K562 (cell line): ENCODE results near the gene DEPP1. TPM values are rescaled to one million over a fixed set of nuclear protein-coding genes. Genes with fewer than 3 reads are reported as not detected.

Source experiments
- ATAC-seq: fragments of 200-7000 bp; cut with Tn5 transposase; 3 replicates; pipeline ENCODE4 v1.9.1; 2020; ENCODE audit warnings: moderate library complexity
- BruUV-seq: library from RNA; stranded (reverse); fragments of 400-500 nt; replicated peaks from 2 replicates; lab custom pipeline; 2021; lab: Mats Ljungman, UMichigan
- CTCF ChIA-PET: fragments of 300-600 bp; formaldehyde crosslinking; extraction: SDS; loops from one replicate; lab custom pipeline; 2021; ENCODE audit warnings: low intra/inter-chr PET ratio; lab: Yijun Ruan, JAX
- POLR2A ChIA-PET: fragments of 300-600, 350-650 bp; sonication (Branson Sonifier 250); formaldehyde crosslinking; extraction: SDS; loops from one replicate; lab custom pipeline; 2021; ENCODE audit warnings: antibody characterized with exemption, inconsistent platforms; lab: Yijun Ruan, JAX
- DNase-seq, 4 experiments: peaks; one replicate each; pipeline versions ENCODE4 v3.0.0 to v3.0.0-alpha.2; 2011 to 2018; ENCODE audit warnings: low spot score in 3 of 4, mixed read lengths in 3 of 4; ENCODE audit errors: extremely low read depth in 1 of 4
- FAIRE-seq: peaks from 2 replicates; lab custom pipeline; 2011; peaks lifted over from hg19 to GRCh38; lab: Jason Lieb, UNC
- H2AFZ ChIP-seq: 2 replicates; pipeline ENCODE4 v1.6.0; 2011; ENCODE audit warnings: low read depth, low read length, control low read depth, inconsistent platforms
- H3K27ac ChIP-seq: fragments of 200-600 bp; 3 replicates; pipeline ENCODE4 v1.8.0; 2011; ENCODE audit warnings: low read depth, mild to moderate bottlenecking, control low read depth, inconsistent platforms, low read length, moderate library complexity, mixed read lengths; ENCODE audit errors: extremely low read depth
- H3K27me3 ChIP-seq, 2 experiments: fragments of 300-600 bp in 1 of 2; 2 replicates in 1 of 2; 3 replicates in 1 of 2; pipeline versions ENCODE4 v1.6.0 to v1.8.0; 2011; ENCODE audit warnings: inconsistent platforms in 2 of 2, low read length in 2 of 2, mild to moderate bottlenecking in 1 of 2, mixed read lengths in 1 of 2, moderate library complexity in 1 of 2; ENCODE audit not compliant: control insufficient read depth in 2 of 2, insufficient read depth in 2 of 2
- H3K36me3 ChIP-seq: fragments of 300-600 bp; 3 replicates; pipeline ENCODE4 v1.8.0; 2011; ENCODE audit warnings: mild to moderate bottlenecking, low read length, inconsistent platforms; ENCODE audit not compliant: control insufficient read depth, insufficient read depth
- H3K4me1 ChIP-seq, 2 experiments: fragments of 200-600 bp in 1 of 2; replicated peaks in 1 of 2; 2 replicates in 1 of 2; 3 replicates in 1 of 2; pipeline versions ENCODE4 v1.5.1 to v1.8.0; 2011; ENCODE audit warnings: inconsistent platforms in 2 of 2, low read length in 2 of 2, mild to moderate bottlenecking in 1 of 2, mixed read lengths in 1 of 2, moderate library complexity in 1 of 2; ENCODE audit not compliant: control insufficient read depth in 2 of 2, insufficient read depth in 2 of 2
- H3K4me2 ChIP-seq: 2 replicates; pipeline ENCODE4 v1.6.1; 2011; ENCODE audit warnings: low read length, control low read depth, inconsistent platforms, mixed read lengths; ENCODE audit not compliant: insufficient read depth
- H3K4me3 ChIP-seq: fragments of 200-600 bp; sonication (generic), shearing (Covaris generic); 2 replicates; pipeline ENCODE4 v1.5.1; 2016; ENCODE audit warnings: control low read depth, inconsistent platforms
- H3K79me2 ChIP-seq: fragments of 200-600 bp; 3 replicates; pipeline ENCODE4 v1.8.0; 2011; ENCODE audit warnings: low read length, inconsistent platforms; ENCODE audit not compliant: control insufficient read depth, insufficient read depth
- H3K9ac ChIP-seq, 2 experiments: 2 replicates each; pipeline versions ENCODE4 v1.6.0 to v1.6.1; 2011; ENCODE audit warnings: low read depth in 2 of 2, low read length in 2 of 2, control low read depth in 1 of 2, inconsistent platforms in 1 of 2, mild to moderate bottlenecking in 1 of 2, mixed read lengths in 1 of 2; ENCODE audit not compliant: insufficient read depth in 1 of 2
- H3K9me1 ChIP-seq: one replicate; pipeline ENCODE4 v1.6.0; 2011; ENCODE audit warnings: inconsistent platforms, mild to moderate bottlenecking, low read length, moderate library complexity; ENCODE audit not compliant: control insufficient read depth, insufficient read depth
- H3K9me3 ChIP-seq: replicated peaks from 2 replicates; pipeline ENCODE4 v1.5.1; 2011; ENCODE audit warnings: low read depth, low read length, inconsistent platforms; ENCODE audit not compliant: control insufficient read depth, insufficient read depth
- H4K20me1 ChIP-seq: replicated peaks from 2 replicates; pipeline ENCODE4 v1.6.1; 2011; ENCODE audit warnings: low read length, inconsistent platforms, mixed read lengths; ENCODE audit not compliant: control insufficient read depth, insufficient read depth
- CREB1 ChIP-seq, 2 experiments: sonication (generic) in 1 of 2; formaldehyde crosslinking in 1 of 2; IDR thresholded peaks; 2 replicates each; pipeline versions ENCODE4 v1.6.1 to v1.8.0; 2012 to 2022; ENCODE audit warnings: inconsistent platforms in 1 of 2, mild to moderate bottlenecking in 1 of 2, missing genetic modification reagents in 1 of 2, moderate library complexity in 1 of 2
- NCOA6 ChIP-seq: fragments of 450-650 bp; IDR thresholded peaks from 2 replicates; pipeline ENCODE4 v1.6.1; 2017; ENCODE audit warnings: mild to moderate bottlenecking
- REST ChIP-seq, 2 experiments: fragments of 450-650 bp; formaldehyde crosslinking in 1 of 2; IDR thresholded peaks; 2 replicates each; pipeline versions ENCODE4 v1.4.0 to v1.6.1; 2014 to 2020; ENCODE audit warnings: mild to moderate bottlenecking in 2 of 2, borderline replicate concordance in 1 of 2, low read depth in 1 of 2
- WGBS: fragments of 100-300 bp; shearing (Covaris generic); methylation state at CpG from one replicate; pipeline ENCODE4 v1.1.6; 2016; ENCODE audit warnings: low coverage, mixed read lengths; ENCODE audit not compliant: insufficient coverage; ENCODE audit errors: missing lambda C conversion rate; 5-methylcytosine and 5-hydroxymethylcytosine counted together
- in situ Hi-C: fragments of 300-500 bp; cut with MboI; formaldehyde crosslinking; loops from 4 replicates; pipeline ENCODE4 v1.15.0; 2018; ENCODE audit warnings: inconsistent platforms, mixed read lengths
- intact Hi-C: fragments of 100-400 bp; cut with micrococcal nuclease; formaldehyde crosslinking; loops from 2 replicates; pipeline ENCODE4 v1.14.2; 2022
- polyA plus RNA-seq, 8 experiments: library from polyadenylated mRNA; depleted of rRNA in 4 of 8; stranded (reverse) in 5 of 8; unstranded in 3 of 8; fragments of >200 nt; fragmentation: Nextera tagmentation in 2 of 8; fragmentation: Illumina TruSeq in 1 of 8; extraction: Ambion mirVana in 2 of 8; extraction: Trizol in 1 of 8; gene quantifications; 2 replicates each; pipeline versions ENCODE4 v1.2.1 to v1.2.3, GENCODE V29; 2011 to 2014; ENCODE audit warnings: inconsistent platforms in 1 of 8, missing spikeins in 1 of 8
- total RNA-seq, 7 experiments: library from RNA; depleted of rRNA in 6 of 7; stranded (reverse); fragments of >200 nt in 6 of 7; fragmentation: Illumina TruSeq in 2 of 7; extraction: Trizol in 2 of 7; gene quantifications; 2 replicates each; pipeline versions ENCODE4 v1.2.1 to v1.2.3, GENCODE V29; 2011 to 2021; ENCODE audit warnings: low replicate concordance in 1 of 7
- TF ChIP-seq, protein P1 (sequence below): fragments of 200-400 bp; formaldehyde crosslinking; IDR thresholded peaks from 2 replicates; pipeline ENCODE4 v1.6.1; 2017; ENCODE audit warnings: mild to moderate bottlenecking, low read depth, low read length, moderate library complexity
- TF ChIP-seq, protein P2 (sequence below): fragments of 250-450 bp; sonication (Bioruptor Pico); IDR thresholded peaks from 2 replicates; pipeline ENCODE4 v1.4.0; 2020; ENCODE audit warnings: borderline replicate concordance
- TF ChIP-seq, protein P3 (sequence below): fragments of 250-450 bp; sonication (Bioruptor Pico); IDR thresholded peaks from 2 replicates; pipeline ENCODE4 v1.5.0; 2021

DEPP1 gene
- total and polyA plus RNA-seq, 9 of the 15 experiments (the other 6 are each of a cell fraction or from before 2014, with no cell fraction given): 0.04 to 0.54 (median 0.20) TPM; not detected in 1

- no peak for ATAC-seq
- Histone ChIP-seq H3K27me3 (peaks cover 4 to 19% of the 10 kb centered on the region in 2 experiments; a peak in 4 of 5 replicates), H3K79me2 (no peaks in the 10 kb centered on the region), H3K4me2 (no peak overlapping the region), H3K4me1 (peaks cover 15 to 16% of the 10 kb centered on the region in 2 experiments; a peak in 4 of 5 replicates), H3K4me3 (no peak overlapping the region), H3K9me3 (no peaks in the 10 kb centered on the region), H2AFZ (no peak overlapping the region), H3K9me1 (peaks cover 4% of the 10 kb centered on the region), H3K36me3 (no peaks in the 10 kb centered on the region), H4K20me1 (peaks cover 8% of the 10 kb centered on the region; the same call in 1 of the 2 replicates), H3K27ac (no peak overlapping the region), H3K9ac (0 out of 4 replicates have a peak overlapping the region, but pooled peaks of 1 of the 2 experiments have one; percentile 5)
- ChIA-PET CTCF (no interaction called here), POLR2A (interaction anchor here (0.5 to 1.3 kb wide), 5 partner anchors 9 to 494 kb away, joined by 3 to 4 read pairs (median 3); partner anchors contain the start of gene DEPP1)
- no TSS peak for BruUV-seq
- intact Hi-C loops: no loop called here
- WGBS: 30% methylated on average over 11 of the region's 11 CpGs
- in situ Hi-C loops: no loop called here
- FAIRE-seq: no peak
- DNase-seq: no peak
- no peak for TF ChIP-seq REST (IDR thresholded peaks at IDR 0.05; ENCODE audit: borderline replicate concordance)
- TF ChIP-seq REST (CRISPR knock-in tag; IDR thresholded peaks at IDR 0.05; ENCODE audit: low read depth): no peak
- TF ChIP-seq, protein P1, sequence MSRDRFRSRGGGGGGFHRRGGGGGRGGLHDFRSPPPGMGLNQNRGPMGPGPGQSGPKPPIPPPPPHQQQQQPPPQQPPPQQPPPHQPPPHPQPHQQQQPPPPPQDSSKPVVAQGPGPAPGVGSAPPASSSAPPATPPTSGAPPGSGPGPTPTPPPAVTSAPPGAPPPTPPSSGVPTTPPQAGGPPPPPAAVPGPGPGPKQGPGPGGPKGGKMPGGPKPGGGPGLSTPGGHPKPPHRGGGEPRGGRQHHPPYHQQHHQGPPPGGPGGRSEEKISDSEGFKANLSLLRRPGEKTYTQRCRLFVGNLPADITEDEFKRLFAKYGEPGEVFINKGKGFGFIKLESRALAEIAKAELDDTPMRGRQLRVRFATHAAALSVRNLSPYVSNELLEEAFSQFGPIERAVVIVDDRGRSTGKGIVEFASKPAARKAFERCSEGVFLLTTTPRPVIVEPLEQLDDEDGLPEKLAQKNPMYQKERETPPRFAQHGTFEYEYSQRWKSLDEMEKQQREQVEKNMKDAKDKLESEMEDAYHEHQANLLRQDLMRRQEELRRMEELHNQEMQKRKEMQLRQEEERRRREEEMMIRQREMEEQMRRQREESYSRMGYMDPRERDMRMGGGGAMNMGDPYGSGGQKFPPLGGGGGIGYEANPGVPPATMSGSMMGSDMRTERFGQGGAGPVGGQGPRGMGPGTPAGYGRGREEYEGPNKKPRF: no peak
- TF ChIP-seq NCOA6: no peak
- TF ChIP-seq, protein P2, sequence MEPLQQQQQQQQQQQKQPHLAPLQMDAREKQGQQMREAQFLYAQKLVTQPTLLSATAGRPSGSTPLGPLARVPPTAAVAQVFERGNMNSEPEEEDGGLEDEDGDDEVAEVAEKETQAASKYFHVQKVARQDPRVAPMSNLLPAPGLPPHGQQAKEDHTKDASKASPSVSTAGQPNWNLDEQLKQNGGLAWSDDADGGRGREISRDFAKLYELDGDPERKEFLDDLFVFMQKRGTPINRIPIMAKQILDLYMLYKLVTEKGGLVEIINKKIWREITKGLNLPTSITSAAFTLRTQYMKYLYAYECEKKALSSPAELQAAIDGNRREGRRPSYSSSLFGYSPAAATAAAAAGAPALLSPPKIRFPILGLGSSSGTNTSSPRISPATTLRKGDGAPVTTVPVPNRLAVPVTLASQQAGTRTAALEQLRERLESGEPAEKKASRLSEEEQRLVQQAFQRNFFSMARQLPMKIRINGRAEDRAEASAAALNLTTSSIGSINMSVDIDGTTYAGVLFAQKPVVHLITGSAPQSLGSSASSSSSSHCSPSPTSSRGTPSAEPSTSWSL (CRISPR knock-in tag): no peak
- TF ChIP-seq, protein P3, sequence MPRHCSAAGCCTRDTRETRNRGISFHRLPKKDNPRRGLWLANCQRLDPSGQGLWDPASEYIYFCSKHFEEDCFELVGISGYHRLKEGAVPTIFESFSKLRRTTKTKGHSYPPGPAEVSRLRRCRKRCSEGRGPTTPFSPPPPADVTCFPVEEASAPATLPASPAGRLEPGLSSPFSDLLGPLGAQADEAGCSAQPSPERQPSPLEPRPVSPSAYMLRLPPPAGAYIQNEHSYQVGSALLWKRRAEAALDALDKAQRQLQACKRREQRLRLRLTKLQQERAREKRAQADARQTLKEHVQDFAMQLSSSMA (CRISPR knock-in tag): no peak
- no peak for TF ChIP-seq CREB1 (IDR thresholded peaks at IDR 0.05)
- no peak for TF ChIP-seq CREB1 (CRISPR knock-in tag; IDR thresholded peaks at IDR 0.05)
Measured at GRCh38 chr10:44961931-44962750, 16.5 kb downstream of the DEPP1 start.
